GM18499 (cell line): ENCODE results near the gene MYO5B.

Source experiments
- ATAC-seq: cut with Tn5 transposase; IDR thresholded peaks from one replicate; pipeline ENCODE4 v1.9.1; 2021; ENCODE audit warnings: moderate number of reproducible peaks; ENCODE audit not compliant: insufficient read depth, unreplicated experiment

Gene MYO5B

GRCh38 chr18:49865401-49865800, 329.5 kb downstream of the MYO5B start:
- no peak for ATAC-seq

- ATAC-seq, result no peak
Observed at GRCh38 chr18:49863769-49864621, 331.0 kb downstream of the MYO5B start.

GRCh38 chr18:49862656-49863385, 332.1 kb downstream of the MYO5B start:
- no peak for ATAC-seq

- no peak for ATAC-seq
Observed at GRCh38 chr18:49861659-49862058, 333.3 kb downstream of the MYO5B start.

- ATAC-seq, result no peak
Observed at GRCh38 chr18:49859725-49860124, 335.2 kb downstream of the MYO5B start.

GRCh38 chr18:49859021-49859359, 336.0 kb downstream of the MYO5B start:
- no peak for ATAC-seq

- ATAC-seq, result no peak
Observed at GRCh38 chr18:49858309-49859020, 336.5 kb downstream of the MYO5B start.

GRCh38 chr18:49857708-49858107, 337.2 kb downstream of the MYO5B start:
- ATAC-seq, result no peak

GRCh38 chr18:49856496-49856895, 338.5 kb downstream of the MYO5B start:
- no peak for ATAC-seq

GRCh38 chr18:49855711-49856415, 339.1 kb downstream of the MYO5B start:
- no peak for ATAC-seq

- no peak for ATAC-seq
Observed at GRCh38 chr18:49854681-49855080, 340.3 kb downstream of the MYO5B start.

GRCh38 chr18:49853436-49853835, 341.5 kb downstream of the MYO5B start:
- ATAC-seq, result no peak

GRCh38 chr18:49853011-49853410, 341.9 kb downstream of the MYO5B start:
- no peak for ATAC-seq

GRCh38 chr18:49851624-49852023, 343.3 kb downstream of the MYO5B start:
- no peak for ATAC-seq

- ATAC-seq, result no peak
Observed at GRCh38 chr18:49850636-49851035, 344.3 kb downstream of the MYO5B start.

- ATAC-seq, result no peak
Observed at GRCh38 chr18:49849331-49850217, 345.4 kb downstream of the MYO5B start.

GRCh38 chr18:49848115-49848514, 346.8 kb downstream of the MYO5B start:
- no peak for ATAC-seq

- no peak for ATAC-seq
Observed at GRCh38 chr18:49847524-49847923, 347.4 kb downstream of the MYO5B start.

- no peak for ATAC-seq
Observed at GRCh38 chr18:49846718-49847470, 348.1 kb downstream of the MYO5B start.
